CD1c-positive myeloid dendritic cell (primary cell): ENCODE measurements around the gene PLCB3.

Experiments used
- DNase-seq: peaks from one replicate; pipeline ENCODE4 v3.0.0-alpha.2; 2016; ENCODE audit errors: extremely low spot score

The PLCB3 gene

GRCh38 chr11:64287676-64288352 lies 36.5 kb downstream of the PLCB3 start:
- DNase-seq: no peak

GRCh38 chr11:64288353-64288750 lies 37.0 kb downstream of the PLCB3 start:
- no peak for DNase-seq

- no peak for DNase-seq
Observed at GRCh38 chr11:64289002-64289564, 37.8 kb downstream of the PLCB3 start.

- no peak for DNase-seq
Observed at GRCh38 chr11:64290352-64291261, 39.3 kb downstream of the PLCB3 start.

GRCh38 chr11:64291262-64291751 lies 40.0 kb downstream of the PLCB3 start, which contains the start of gene KCNK4:
Gene KCNK4 (plus strand): TSS chr11:64291302. CDS start chr11:64293019, 1,717 bp downstream.
- DNase-seq: no peak

- peak; percentile 46 for DNase-seq
Observed at GRCh38 chr11:64291752-64292459, 40.6 kb downstream of the PLCB3 start.

GRCh38 chr11:64292460-64293254 lies 41.3 kb downstream of the PLCB3 start:
- peak; percentile 40 for DNase-seq

- no peak for DNase-seq
Observed at GRCh38 chr11:64294774-64295173, 43.4 kb downstream of the PLCB3 start.

- DNase-seq: no peak
Observed at GRCh38 chr11:64295760-64296159, 44.4 kb downstream of the PLCB3 start.

- no peak for DNase-seq
Observed at GRCh38 chr11:64296236-64296635, 44.9 kb downstream of the PLCB3 start.

GRCh38 chr11:64296830-64297698 lies 45.7 kb downstream of the PLCB3 start:
- DNase-seq: peak; percentile 38

- no peak for DNase-seq
Observed at GRCh38 chr11:64297699-64298358, 46.5 kb downstream of the PLCB3 start.

GRCh38 chr11:64298966-64299846 lies 47.9 kb downstream of the PLCB3 start:
- DNase-seq: peak; percentile 41

- DNase-seq: no peak
Observed at GRCh38 chr11:64299847-64300648, 48.7 kb downstream of the PLCB3 start, which contains the start of gene CATSPERZ. Gene CATSPERZ (plus strand): TSS chr11:64300358. CDS start chr11:64300411, 53 bp downstream.

- DNase-seq: no peak
Observed at GRCh38 chr11:64303109-64304031, 52.0 kb downstream of the PLCB3 start.

GRCh38 chr11:64304032-64304315 lies 52.6 kb downstream of the PLCB3 start:
- no peak for DNase-seq
